Left lung (tissue), 10 donors: ENCODE data around the gene IGFALS. TPM values are rescaled to one million over a fixed set of nuclear protein-coding genes. Genes with fewer than 3 reads are reported as not detected.

ENCODE experiments used
- ATAC-seq: fragments of 200-7000 bp; cut with Tn5 transposase; one replicate; pipeline ENCODE4 v1.9.1; 2020; ENCODE audit warnings: moderate library complexity
- DNase-seq, 4 donors: peaks; one replicate each; pipeline ENCODE4 v3.0.0-alpha.2; 2013 to 2020
- H3K27ac ChIP-seq, 2 donors: fragments of 200-600 bp; sonication (generic) in 1 of 2; one replicate each; pipeline versions ENCODE4 v1.5.0 to v1.8.0; 2020 to 2021
- H3K27me3 ChIP-seq, 2 donors: fragments of 200-600 bp; sonication (generic) in 1 of 2; one replicate each; pipeline versions ENCODE4 v1.5.0 to v1.8.0; 2020 to 2021
- H3K36me3 ChIP-seq, 2 donors: fragments of 200-600 bp; sonication (generic) in 1 of 2; one replicate each; pipeline versions ENCODE4 v1.5.0 to v1.8.0; 2020 to 2021
- H3K4me1 ChIP-seq, 2 donors: fragments of 200-600 bp; one replicate each; pipeline ENCODE4 v1.8.0; 2021
- H3K4me3 ChIP-seq, 2 donors: fragments of 200-600 bp; sonication (generic) in 1 of 2; one replicate each; pipeline versions ENCODE4 v1.5.0 to v1.8.0; 2020 to 2021; ENCODE audit warnings: mild to moderate bottlenecking in 1 of 2
- H3K9me3 ChIP-seq, 2 donors: fragments of 200-600 bp; sonication (generic) in 1 of 2; one replicate each; pipeline versions ENCODE4 v1.5.0 to v1.8.0; 2020 to 2021
- intact Hi-C, 2 donors: fragments of 100-400 bp; cut with DNase I; formaldehyde crosslinking; loops; one replicate each; pipeline versions ENCODE4 v1.11.2 to v1.14.2; 2022
- polyA plus RNA-seq, 6 donors: library from polyadenylated mRNA; unstranded; fragments of 120-200 nt; gene quantifications; one replicate each; pipeline ENCODE4 v1.2.1, GENCODE V29; 2013; ENCODE audit not compliant: insufficient read length in 6 of 6
- total RNA-seq, 2 donors: library from RNA; stranded (reverse); fragmentation: NEBNext Ultra II Directional; extraction: Animal tissue kit (Norgen Biotek cat#: 25700); gene quantifications; one replicate each; pipeline ENCODE4 v1.2.1, GENCODE V29; 2021
- TF ChIP-seq, protein P1 (sequence below), 2 donors: fragments of 200-600 bp; sonication (generic) in 1 of 2; IDR thresholded peaks; one replicate each; pipeline versions ENCODE4 v1.5.0 to v1.8.0; 2021; ENCODE audit warnings: antibody characterized with exemption in 2 of 2
- donor health status: DM: no; HTN: yes; CAD: no.
- donor health status: DM: no; HTN: no; CAD: no.

Gene IGFALS
- total and polyA plus RNA-seq, 8 donors: 0.37 to 3.3 (median 2.4) TPM

DNA sequence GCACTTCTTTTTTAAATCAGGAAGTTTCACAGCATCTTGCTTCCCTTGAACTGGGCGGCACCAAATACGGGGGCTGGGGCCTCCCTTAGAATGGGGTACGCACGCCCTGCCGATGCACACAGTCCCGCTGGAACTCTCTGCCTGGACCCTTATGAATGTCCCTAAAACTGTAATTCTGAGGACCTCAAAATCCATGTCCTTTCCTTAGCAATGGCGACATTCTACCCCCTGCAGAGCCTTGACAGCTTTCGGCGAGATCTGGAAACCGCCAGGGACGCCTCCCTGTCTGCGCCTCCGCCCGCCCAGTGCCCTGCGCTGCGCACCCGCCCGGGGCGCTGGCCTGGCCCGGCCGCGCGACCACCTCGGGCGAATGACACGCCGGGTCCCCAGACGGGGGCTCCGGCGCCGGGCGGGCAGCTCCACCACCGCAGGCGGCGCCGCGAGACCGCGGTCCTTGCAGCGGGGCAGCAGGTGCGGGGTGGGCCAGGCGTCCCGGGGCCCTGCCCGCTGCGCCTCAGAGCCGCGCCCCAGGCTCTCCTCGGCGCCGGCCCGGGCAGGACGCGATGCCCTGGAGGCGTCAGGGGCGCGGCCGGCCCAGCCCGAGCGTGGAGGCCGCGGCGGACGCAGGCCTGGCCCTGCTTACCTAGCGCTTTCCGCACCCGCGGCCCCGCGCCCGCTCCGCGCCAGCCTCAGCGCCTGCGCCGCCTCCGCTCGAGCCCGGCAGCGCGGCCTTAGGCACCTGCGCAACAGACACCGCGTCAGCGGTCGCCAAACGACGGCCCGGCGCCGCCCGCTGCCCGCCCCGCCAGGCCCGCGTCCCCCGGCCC is 32.6 kb upstream of the IGFALS start:
- peak in 2 of 4 donors; percentile 46 to 92 for DNase-seq
- peaks cover 0 to 20% of the 10 kb centered on the region in 2 donors for H3K36me3 ChIP-seq

DNA sequence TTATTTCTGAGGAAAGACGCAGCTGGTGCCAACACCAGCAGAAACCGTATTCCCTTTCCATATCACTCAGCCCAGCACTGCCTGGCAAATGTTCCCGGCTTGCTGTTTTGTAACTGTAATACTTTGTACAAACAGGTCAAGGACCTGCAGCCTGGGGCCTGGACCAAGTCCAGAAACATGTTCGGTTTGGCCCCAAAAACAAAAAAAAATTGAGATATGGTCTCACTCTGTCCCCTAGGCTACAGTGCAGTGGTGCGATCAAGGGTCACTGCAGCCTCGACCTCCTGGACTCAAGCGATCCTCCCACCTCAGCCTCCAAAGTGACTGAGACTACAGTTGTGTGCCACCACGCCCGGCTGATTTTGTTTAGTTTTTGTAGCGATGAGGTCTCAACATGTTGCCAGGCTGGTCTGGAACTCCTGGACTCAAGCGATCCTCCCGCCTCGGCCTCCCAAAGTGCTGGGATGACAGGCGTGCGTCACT is 31.9 kb upstream of the IGFALS start:
- no peaks in the 10 kb centered on the region for H3K9me3 ChIP-seq
- H3K36me3 ChIP-seq: peaks cover 0 to 25% of the 10 kb centered on the region in 2 donors
- intact Hi-C loops: no loop called here
- TF ChIP-seq, protein P1, sequence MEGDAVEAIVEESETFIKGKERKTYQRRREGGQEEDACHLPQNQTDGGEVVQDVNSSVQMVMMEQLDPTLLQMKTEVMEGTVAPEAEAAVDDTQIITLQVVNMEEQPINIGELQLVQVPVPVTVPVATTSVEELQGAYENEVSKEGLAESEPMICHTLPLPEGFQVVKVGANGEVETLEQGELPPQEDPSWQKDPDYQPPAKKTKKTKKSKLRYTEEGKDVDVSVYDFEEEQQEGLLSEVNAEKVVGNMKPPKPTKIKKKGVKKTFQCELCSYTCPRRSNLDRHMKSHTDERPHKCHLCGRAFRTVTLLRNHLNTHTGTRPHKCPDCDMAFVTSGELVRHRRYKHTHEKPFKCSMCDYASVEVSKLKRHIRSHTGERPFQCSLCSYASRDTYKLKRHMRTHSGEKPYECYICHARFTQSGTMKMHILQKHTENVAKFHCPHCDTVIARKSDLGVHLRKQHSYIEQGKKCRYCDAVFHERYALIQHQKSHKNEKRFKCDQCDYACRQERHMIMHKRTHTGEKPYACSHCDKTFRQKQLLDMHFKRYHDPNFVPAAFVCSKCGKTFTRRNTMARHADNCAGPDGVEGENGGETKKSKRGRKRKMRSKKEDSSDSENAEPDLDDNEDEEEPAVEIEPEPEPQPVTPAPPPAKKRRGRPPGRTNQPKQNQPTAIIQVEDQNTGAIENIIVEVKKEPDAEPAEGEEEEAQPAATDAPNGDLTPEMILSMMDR (IDR thresholded peaks at IDR 0.05): no peak
- peak overlapping the region; percentile 80 to 93 for H3K4me3 ChIP-seq
- DNase-seq (no peak), ATAC-seq (no peak)
- H3K27ac ChIP-seq: peak overlapping the region in 1 of 2 donors; percentile 91
- H3K4me1 ChIP-seq: peaks cover 20 to 49% of the 10 kb centered on the region in 2 donors
- no peaks in the 10 kb centered on the region for H3K27me3 ChIP-seq

More for the DNA sequence above, 32.6 kb upstream of the IGFALS start:
- intact Hi-C loops: no loop called here
- H3K9me3 ChIP-seq: no peaks in the 10 kb centered on the region
- H3K4me3 ChIP-seq: peak overlapping the region; percentile 80 to 93
- ATAC-seq: peak; percentile 26
- TF ChIP-seq, protein P1 (IDR thresholded peaks at IDR 0.05): no peak
- H3K4me1 ChIP-seq: peaks cover 20 to 51% of the 10 kb centered on the region in 2 donors
- peak overlapping the region; percentile 53 to 91 for H3K27ac ChIP-seq
- no peaks in the 10 kb centered on the region for H3K27me3 ChIP-seq

DNA sequence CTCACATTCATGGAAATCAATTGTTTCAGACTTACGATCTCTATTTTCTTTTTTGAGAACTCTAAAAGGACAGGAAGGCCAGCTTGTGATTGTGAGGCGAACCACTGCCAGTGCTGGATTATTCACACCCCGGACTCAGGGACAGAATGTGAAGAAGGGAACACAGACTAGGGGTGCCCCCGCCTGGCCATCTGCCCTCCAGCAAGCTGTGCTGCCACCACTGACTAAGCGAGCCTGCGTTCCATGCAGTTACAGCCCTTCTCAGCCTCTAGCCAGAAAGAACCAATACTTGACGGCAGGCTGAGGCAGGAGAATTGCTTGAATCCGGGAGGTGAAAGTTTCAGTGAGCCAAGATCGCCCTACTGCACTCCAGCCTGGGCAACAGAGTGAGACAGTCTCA is 30.3 kb upstream of the IGFALS start:
- Histone ChIP-seq H3K36me3 (peaks cover 0 to 41% of the 10 kb centered on the region in 2 donors), H3K27ac (no peak overlapping the region), H3K27me3 (no peaks in the 10 kb centered on the region), H3K4me3 (no peak overlapping the region), H3K9me3 (no peaks in the 10 kb centered on the region), H3K4me1 (peaks cover 15 to 33% of the 10 kb centered on the region in 2 donors)
- DNase-seq (peak in 1 of 4 donors; percentile 47), ATAC-seq (no peak)
- TF ChIP-seq, protein P1 (IDR thresholded peaks at IDR 0.05): no peak
- intact Hi-C loops: no loop called here

DNA sequence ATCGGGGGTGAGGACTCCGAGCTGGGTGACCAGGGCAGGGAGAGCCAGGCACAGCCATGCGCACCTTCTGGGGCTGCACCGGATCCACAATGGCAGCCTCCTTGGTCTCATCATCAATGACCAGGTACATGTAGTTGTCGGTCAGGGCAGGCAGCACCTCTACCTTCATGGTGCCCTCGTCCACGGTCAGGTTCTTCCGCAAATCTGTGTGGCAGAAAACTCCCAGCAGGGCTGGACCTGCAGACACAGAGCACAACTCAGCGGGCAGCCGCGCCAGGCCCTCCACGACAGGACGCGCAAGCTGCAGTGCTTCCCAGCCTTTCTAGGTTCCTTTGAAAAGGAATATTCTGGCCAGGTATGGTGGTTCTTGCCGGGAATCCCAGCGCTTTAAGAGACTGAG is 29.3 kb upstream of the IGFALS start:
- no peaks in the 10 kb centered on the region for H3K27me3 ChIP-seq
- intact Hi-C loops: no loop called here
- H3K27ac ChIP-seq: no peak overlapping the region
- ATAC-seq (no peak), DNase-seq (no peak)
- peaks cover 0 to 48% of the 10 kb centered on the region in 2 donors for H3K36me3 ChIP-seq
- H3K4me3 ChIP-seq: no peak overlapping the region
- no peaks in the 10 kb centered on the region for H3K9me3 ChIP-seq
- TF ChIP-seq, protein P1 (IDR thresholded peaks at IDR 0.05): no peak
- peaks cover 6 to 22% of the 10 kb centered on the region in 2 donors for H3K4me1 ChIP-seq

DNA sequence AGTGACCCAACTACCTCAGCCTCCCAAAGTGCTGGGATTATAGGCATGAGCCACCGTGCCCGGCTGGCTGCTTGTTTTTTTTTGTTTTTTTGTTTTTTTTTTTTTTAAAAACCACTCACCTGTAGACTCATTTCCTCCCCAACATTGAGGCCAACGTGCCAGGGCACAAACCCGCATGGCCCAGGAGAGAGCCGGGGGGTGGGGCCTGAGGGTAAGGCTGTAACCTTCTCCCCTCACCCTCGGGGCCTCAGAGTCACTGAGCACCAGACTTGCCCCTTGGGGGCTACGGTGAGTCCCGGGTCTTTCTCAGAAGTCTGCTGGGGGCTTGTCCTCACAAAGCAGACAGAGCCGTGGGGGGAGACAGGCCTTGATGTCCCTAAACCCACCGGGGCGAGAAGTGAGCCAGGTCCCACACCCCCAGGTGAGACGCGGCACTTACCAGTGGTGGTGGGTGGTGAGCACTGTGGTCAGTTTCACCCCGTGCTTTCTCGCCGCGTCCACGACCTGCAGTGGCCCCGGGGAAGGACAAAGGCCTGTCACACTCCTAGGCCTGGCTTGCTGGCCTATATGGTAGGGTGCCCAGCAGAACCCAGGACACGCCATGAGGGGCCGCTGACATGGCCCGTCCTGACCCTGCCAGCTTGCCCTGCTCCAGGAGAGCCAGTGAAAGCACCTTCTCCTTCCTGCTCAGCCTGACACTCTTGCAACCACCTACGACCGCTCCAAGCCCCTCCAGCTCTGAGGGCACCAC is 28.5 kb upstream of the IGFALS start:
- peaks cover 0 to 56% of the 10 kb centered on the region in 2 donors for H3K36me3 ChIP-seq
- no peaks in the 10 kb centered on the region for H3K9me3 ChIP-seq
- ATAC-seq (no peak), DNase-seq (no peak)
- intact Hi-C loops: no loop called here
- no peaks in the 10 kb centered on the region for H3K27me3 ChIP-seq
- TF ChIP-seq, protein P1 (IDR thresholded peaks at IDR 0.05): no peak
- H3K4me3 ChIP-seq: no peak overlapping the region
- peaks cover 5 to 19% of the 10 kb centered on the region in 2 donors for H3K4me1 ChIP-seq
- no peak overlapping the region for H3K27ac ChIP-seq
